Measurements from ENCODE around the gene CHST3.

CHST3 gene

GRCh38 chr10:71978476-71978875 is 14.3 kb downstream of the CHST3 start:
- peak; percentile 40 for TF ChIP-seq CTCF (IDR thresholded peaks at IDR 0.05; ENCODE audit: low read depth, low read length)
- Histone ChIP-seq H3K9me3 (ENCODE audit: severe bottlenecking) (no peaks in the 10 kb centered on the region), H3K27ac (no peak overlapping the region), H3K36me3 (no peaks in the 10 kb centered on the region), H3K27me3 (ENCODE audit: insufficient read depth, low read depth, severe bottlenecking) (no peaks in the 10 kb centered on the region), H3K4me3 (ENCODE audit: low read depth, low read length) (no peak overlapping the region)
- DNase-seq = no peak

GRCh38 chr10:71978988-71979691 is 14.9 kb downstream of the CHST3 start:
- Histone ChIP-seq H3K27me3 (ENCODE audit: insufficient read depth, low read depth, severe bottlenecking) (no peaks in the 10 kb centered on the region), H3K9me3 (ENCODE audit: severe bottlenecking) (no peaks in the 10 kb centered on the region), H3K27ac (no peak overlapping the region), H3K36me3 (no peaks in the 10 kb centered on the region), H3K4me3 (ENCODE audit: low read depth, low read length) (no peak overlapping the region)
- TF ChIP-seq CTCF (IDR thresholded peaks at IDR 0.05; ENCODE audit: low read depth, low read length) = no peak
- no peak for DNase-seq

GRCh38 chr10:71979692-71980062 is 15.5 kb downstream of the CHST3 start:
- Histone ChIP-seq H3K27me3 (ENCODE audit: insufficient read depth, low read depth, severe bottlenecking) (no peaks in the 10 kb centered on the region), H3K9me3 (ENCODE audit: severe bottlenecking) (no peaks in the 10 kb centered on the region), H3K4me3 (ENCODE audit: low read depth, low read length) (no peak overlapping the region), H3K27ac (no peak overlapping the region), H3K36me3 (no peaks in the 10 kb centered on the region)
- no peak for DNase-seq
- TF ChIP-seq CTCF (IDR thresholded peaks at IDR 0.05; ENCODE audit: low read depth, low read length) = no peak

GRCh38 chr10:71980181-71981014 is 16.2 kb downstream of the CHST3 start:
- Histone ChIP-seq H3K36me3 (no peaks in the 10 kb centered on the region), H3K27ac (no peak overlapping the region), H3K9me3 (ENCODE audit: severe bottlenecking) (no peaks in the 10 kb centered on the region), H3K4me3 (ENCODE audit: low read depth, low read length) (no peak overlapping the region), H3K27me3 (ENCODE audit: insufficient read depth, low read depth, severe bottlenecking) (no peaks in the 10 kb centered on the region)
- DNase-seq = no peak
- no peak for TF ChIP-seq CTCF (IDR thresholded peaks at IDR 0.05; ENCODE audit: low read depth, low read length)

- no peak for DNase-seq
- H3K9me3 ChIP-seq (ENCODE audit: severe bottlenecking) = no peaks in the 10 kb centered on the region
- H3K27me3 ChIP-seq (ENCODE audit: insufficient read depth, low read depth, severe bottlenecking) = no peaks in the 10 kb centered on the region
- TF ChIP-seq CTCF (IDR thresholded peaks at IDR 0.05; ENCODE audit: low read depth, low read length) = no peak
- H3K27ac ChIP-seq = no peak overlapping the region
- no peaks in the 10 kb centered on the region for H3K36me3 ChIP-seq
- no peak overlapping the region for H3K4me3 ChIP-seq (ENCODE audit: low read depth, low read length)
Measured at GRCh38 chr10:71981015-71981875, 17.1 kb downstream of the CHST3 start.

Data from WERI-Rb-1 (cell line).